Stimulated activated CD4-positive, alpha-beta T cell treated with anti-CD3 and anti-CD28 coated beads, Interleukin-4, amount 100 ng/mL, for 24 hours (primary cell): ENCODE data around the gene RERE.
"Not testable (repeated sequence)": the region's sequence is repeated elsewhere in the genome, so short reads cannot be mapped to it uniquely, and the experiment has no call there.

Experiments
- DNase-seq: peaks from one replicate; pipeline ENCODE4 v3.0.0-alpha.2; 2020

RERE gene

DNA sequence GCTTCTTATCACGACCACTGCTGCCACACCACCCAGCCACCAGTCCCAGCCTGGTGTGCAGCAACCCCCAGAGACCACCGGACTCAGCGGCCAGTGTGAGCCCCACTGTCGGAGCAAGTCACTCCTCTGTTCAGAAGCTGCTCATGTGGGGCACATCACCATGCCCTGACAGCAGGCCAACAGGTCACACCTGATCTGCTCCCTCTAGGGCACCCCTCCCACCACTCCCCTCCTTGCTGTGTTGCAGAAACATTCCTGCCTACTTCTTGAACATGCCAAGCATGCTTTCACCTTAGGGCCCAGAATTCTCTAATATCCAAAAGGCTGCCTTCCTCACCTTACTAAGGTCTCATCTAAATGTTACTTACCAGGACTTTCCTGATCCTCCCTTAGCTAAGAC lies 353.1 kb downstream of the RERE start:
- no peak for DNase-seq

DNA sequence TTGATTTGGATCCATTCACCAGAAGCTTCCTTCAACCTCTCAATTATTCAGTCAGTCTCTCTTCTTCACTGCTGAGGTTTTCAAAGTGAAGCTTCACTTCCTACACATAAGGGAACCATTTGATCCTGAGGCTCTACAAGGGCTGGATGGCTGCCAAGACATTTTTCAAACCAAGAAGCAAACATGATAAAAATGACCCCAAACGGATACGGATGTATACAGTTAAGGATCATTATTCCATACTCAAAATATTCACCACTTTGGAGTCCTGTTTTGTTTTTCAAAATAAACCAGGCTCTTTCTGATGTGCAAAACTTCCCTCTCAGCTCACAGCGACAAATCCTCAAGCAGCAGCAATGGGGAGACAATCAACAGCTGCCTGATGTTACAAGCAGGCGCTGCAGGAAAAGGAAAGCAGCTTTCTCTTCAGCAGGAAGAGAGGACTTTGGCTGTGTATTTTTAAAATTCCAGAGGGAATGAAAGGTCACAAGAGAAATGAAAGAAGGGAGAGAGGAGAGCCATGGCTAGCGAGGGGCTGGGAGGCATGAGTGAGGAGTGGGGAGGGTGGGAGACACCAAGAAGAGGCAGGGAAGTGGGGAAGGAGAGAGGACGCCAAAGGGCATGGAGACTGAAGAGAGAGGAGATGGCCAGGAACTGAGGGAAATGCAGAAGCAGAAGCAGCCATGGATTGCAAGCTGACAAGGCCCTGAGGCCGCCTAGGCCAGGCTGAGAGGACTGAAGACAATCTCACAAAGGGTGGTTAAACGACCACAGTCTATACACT lies 354.1 kb downstream of the RERE start:
- peak; percentile 13 for DNase-seq

DNA sequence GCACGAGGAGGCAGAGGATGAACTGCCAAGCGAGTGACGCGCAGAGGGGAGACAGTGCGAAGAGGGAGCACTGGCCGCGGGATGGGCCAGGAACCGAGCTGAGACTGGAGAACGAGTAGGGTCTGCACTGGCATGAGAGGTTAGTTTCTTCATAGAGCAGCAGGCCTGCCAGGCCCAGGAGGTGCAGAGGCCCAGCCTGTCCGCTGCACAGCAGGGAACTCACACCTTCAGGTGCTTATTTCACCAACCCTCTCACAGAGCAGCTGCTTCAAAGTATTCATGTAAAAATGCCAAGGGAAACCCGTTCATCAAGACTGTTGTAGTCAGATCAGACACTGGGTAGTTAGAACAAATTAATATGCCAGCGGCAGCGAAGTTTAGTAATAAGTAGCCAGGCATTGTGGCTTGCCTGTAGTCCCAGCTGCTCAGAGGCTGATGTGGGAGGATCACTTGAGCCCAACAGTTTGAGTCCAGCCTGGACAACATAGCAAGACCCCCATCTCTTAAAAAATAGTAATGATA lies 355.0 kb downstream of the RERE start:
- no peak for DNase-seq

DNA sequence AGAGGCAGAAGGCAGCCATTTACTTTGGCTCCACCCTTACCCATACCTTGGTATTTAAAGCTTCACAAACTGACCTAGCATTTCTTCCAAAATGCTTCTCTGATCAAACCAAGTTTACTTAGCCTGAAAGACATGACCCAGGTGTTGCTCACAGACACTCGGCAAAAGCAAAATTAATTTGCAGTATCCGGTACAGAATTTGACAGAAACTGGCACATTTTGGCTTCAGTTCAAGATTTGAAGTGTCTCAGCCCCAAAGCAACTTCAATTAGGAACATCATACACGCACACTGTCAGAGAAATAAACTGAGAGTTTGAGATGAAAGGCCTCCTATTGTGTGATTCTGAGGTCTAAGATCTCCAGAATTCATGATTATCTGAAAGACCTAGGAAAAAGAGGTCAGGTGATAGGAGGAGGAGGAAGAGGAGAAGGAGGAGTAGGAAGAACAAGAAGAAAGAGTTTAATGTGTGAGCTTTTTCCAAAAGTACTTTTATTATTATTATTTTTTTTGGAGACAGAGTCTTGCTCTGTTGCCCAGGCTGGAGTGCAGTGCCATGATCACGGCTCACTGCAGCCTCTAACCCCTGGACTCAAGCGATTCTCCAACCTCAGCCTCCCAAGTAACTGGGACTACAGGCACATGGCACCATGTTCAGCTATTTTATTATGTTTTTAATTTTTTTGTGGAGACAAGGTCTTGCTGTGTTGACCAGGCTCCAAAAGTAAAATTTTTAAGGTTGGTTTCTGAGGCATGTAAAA lies 355.9 kb downstream of the RERE start:
- DNase-seq, result no peak

DNA sequence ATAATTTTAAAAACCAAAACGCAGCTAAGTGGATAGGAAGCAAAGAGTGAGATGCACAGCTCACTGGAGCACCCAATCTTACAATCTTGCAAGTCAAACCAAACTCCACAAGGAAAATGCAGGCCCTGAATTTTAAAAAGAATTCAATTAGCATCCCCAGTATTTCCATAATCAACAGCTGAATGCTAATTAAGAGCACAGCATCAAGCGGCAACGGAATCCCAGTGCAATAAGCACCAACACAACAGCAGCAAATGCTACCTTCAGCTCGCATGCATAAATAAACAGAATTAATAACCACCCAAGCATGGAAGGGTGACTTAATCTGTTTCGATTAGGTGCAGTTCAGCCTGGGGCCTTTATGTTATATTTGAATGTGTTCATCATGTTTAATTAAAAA lies 356.7 kb downstream of the RERE start:
- no peak for DNase-seq

DNA sequence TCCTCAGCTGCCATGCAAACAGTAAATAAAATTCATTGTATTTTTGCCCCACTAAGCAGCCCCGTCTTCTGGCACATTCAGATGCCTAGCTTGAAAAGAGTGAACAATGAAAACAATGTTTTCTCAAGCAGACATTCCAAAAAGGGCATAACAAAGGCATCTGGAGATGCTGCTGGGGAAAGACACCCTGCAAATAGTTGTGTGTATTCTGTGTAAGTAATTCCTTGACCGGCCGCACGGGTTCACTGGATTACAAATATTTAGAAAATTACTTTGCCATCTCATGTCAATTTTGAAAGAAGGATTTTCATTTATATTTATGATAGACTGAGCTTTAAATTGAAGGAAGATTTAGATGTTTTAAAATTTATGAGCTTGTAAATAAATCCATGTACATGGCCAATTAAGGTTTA lies 357.3 kb downstream of the RERE start:
- DNase-seq, result no peak

DNA sequence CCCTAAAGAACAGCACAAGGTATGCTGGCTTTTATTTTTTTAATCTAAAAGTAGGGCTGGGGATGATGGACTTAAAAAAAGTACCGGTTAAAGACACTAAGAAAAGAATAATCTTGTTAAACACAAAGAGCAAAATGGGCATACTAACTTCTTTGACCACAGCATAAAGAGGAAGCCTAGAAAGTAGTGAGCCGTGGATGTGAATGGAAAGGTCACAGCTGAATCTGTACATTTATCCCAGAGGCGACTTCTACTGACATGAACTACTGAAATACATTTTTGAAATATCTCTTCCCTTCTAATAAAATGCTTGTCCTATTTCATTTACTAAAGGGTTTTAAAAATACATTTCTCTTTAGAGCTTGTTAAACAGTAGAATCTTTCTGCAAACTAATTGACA lies 358.8 kb downstream of the RERE start:
- DNase-seq, result no peak

DNA sequence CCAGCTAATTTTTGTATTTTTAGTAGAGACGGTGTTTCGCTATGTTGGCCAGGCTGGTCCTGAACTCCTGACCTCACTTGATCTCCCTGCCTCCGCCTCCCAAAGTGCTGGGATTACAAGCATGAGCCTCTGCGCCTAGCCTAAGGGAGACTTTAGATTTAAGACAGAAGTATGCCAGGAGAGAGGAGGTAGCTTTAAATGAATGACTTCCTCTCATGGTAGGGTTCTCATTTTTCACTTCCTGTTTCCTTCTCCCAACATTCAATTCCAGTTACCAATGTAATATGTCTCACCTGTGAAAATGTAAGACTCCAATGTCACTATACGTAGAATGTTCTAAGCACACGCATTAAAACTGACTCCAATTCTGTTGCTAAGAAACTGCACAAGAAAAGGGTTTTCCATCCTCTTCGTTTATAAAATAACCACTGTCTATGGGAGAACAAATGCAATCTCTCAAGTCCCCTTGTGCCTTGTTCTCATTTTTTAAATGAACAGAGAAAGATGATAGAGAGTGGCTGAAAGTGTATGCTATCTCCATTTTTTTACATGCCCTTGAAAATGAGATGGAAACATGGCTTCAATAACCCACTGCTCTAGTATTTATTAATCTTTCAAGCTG lies 359.6 kb downstream of the RERE start:
- DNase-seq, result no peak

DNA sequence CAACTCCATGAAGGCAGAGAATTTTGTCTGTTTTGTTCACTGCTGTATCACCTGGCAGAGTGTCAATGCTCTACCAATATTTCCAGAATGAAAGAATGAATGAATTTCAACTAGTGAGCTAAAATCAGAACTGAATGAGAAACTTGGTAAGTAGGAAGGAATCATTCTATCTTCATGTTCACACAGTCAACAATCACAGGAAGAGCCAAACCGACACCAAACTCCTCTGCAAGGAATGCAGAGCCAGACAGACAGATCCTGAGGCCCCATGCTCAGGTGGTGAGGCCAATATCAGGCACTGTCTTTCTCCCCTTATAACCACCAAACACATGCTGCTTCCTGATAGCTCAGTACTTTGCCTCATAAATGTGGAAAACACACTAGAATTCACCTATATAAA lies 360.4 kb downstream of the RERE start:
- DNase-seq, result no peak

DNA sequence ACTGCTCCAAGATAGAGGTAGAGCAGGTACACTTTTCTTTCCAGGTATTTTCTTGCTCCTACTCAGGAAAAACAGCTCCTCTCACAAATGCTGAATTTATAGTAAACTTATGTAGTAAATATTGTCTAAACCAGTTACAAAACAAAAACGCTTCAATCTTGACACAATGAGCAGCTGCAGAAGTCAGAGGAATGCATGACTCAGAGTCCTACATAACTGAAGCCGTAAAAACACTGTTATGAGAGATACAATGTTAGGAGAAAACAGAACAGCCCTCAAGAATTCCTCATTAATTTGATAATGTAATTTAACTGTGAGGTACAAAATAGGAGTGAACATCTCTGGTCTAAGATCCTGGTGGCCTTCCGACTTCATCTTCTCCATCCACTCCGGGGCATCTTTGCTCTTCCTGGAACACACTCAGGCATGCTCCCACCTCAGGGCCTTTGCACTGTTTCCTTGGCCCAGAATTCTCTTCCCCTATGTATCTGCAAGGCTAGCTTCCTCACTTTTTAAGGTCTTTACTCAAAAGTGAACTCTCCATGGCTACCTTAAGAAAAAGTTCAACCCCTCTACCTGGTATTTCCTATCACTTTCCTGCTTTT lies 361.0 kb downstream of the RERE start:
- DNase-seq, result no peak

DNA sequence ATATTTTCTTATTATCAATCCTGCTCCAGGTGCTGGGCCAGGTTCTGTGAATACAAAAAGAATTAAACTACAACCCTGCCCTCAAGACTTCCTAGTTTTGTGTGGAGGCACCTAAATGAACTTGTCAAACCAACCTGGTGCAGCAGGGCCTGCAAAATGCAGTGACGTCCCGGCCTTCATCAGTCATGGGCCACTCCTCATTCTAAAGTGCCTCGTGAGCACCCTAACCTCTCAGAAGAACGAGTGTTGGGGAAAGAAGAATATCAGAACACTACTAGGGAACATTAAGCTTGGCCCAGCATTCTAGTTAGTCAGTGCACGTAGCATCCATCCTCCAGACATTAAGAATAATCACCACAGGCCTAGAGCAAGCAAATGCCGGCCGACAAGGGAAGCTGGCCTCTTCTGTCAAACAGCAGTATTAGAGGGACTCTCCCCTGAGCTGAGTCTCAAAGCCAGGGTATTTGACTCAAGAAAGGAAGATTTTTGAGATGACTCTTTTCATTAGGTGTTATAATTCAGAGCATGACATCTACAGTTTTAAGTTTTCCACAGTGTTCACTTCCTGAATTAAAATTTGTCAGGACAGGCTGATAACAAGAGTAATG lies 361.6 kb downstream of the RERE start:
- no peak for DNase-seq

DNA sequence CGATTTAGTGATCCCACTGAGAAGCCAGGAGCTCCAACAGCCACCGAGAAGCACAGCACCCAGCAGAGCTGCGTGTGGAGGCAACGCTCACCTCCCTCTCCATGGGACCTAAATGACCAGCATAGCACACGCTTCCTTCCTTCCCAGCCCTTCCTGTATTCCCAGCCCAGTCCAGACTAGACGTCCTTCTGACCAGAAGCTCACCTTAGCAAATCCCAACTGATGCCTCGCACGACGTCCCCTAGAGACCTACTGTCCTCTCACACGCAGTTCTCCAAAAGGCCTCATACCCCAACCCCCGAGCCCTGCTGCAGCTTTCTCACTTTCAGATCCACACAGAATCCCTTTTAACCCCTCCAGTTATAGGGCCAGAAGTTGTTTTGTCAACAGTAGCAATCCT lies 367.1 kb downstream of the RERE start:
- DNase-seq, result no peak

DNA sequence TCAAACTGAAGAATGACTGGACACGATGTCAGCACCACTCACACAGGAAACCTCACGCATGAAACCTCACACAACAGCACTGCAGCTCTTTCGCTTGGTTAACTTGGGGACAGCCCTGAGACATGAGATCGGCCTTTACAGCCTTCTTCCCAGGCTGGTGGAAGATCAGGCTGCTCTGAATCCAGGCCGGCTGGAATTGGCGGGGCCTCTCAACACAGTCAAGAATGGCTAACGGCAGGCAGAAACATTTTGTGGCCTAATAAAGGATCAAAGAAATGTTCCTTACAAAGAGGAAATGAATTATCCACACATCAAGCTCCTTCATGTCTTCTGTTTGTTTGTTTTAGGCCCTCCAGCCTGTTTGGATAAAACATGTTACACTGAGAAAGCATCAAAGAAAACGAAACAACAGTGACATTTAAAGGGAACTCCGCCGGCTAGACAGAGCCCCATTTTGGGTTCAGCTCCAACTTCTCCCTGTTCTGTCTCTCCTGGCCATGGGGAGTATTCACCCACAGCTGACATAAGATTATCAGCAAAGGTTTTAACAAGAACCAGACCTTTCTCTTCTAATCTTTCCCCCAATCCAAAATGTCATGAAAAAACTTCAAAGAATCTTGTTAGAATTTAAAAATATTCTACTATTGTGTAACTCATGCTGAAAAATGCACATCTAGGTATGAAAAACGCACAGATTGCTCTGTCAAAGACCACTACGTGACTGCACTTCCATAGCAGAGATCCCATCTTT lies 368.4 kb downstream of the RERE start:
- no peak for DNase-seq

DNA sequence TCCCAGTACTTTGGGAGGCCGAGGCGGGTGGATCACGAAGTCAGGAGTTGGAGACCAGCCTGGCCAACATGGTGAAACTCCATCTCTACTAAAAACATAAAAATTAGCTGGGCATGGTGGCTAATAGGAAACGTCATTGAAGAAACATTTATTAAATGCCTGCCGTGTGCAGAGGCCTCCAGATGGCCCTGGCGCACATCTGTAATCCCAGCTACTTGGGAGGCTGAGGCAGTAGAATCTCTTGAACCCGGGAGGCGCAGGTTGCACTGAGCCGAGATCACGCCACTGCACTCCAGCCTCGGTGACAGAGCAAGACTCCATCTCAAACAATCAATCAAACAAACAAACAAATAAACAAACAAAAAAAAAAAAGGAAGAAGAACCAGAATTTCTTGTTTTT lies 368.9 kb downstream of the RERE start:
- DNase-seq, result not testable (repeated sequence)

DNA sequence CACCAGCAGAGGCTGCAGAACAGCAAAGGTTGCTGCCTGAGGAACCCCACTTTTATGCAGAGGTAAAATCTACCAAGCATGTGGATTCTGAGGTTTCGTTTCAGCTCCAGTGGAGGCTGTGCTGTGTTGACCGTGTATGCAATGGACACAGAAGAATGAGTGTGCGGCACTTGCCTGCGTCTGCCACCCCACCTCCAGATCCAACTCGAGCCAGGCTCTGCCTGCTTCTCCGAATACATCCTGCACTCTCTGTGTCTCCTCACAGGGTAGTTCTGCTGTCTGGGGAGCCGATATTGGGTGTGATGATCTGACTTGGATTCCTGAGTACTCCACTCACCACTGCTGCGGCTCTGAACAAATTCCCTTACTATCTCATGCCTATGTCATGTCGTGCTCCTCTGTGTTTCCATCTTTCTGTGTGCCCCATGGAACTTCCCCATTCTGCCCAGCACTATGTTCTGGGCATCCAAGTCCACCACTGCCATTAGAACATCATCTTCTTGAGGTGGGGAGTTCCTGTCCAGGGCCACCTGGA lies 369.8 kb downstream of the RERE start:
- DNase-seq, result no peak

DNA sequence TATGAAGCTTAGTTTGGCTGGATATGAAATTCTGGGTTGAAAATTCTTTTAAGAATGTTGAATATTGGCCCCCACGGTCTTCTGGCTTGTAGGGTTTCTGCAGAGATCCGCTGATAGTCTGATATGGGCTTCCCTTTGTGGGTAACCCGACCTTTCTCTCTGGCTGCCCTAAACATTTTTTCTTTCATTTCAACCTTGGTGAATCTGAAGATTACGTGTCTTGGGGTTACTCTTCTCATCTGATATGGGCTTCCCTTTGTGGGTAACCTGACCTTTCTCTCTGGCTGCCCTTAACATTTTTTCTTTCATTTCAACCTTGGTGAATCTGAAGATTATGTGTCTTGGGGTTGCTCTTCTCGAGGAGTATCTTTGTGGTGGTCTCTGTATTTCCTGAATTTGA lies 371.3 kb downstream of the RERE start:
- DNase-seq, result not testable (repeated sequence)

DNA sequence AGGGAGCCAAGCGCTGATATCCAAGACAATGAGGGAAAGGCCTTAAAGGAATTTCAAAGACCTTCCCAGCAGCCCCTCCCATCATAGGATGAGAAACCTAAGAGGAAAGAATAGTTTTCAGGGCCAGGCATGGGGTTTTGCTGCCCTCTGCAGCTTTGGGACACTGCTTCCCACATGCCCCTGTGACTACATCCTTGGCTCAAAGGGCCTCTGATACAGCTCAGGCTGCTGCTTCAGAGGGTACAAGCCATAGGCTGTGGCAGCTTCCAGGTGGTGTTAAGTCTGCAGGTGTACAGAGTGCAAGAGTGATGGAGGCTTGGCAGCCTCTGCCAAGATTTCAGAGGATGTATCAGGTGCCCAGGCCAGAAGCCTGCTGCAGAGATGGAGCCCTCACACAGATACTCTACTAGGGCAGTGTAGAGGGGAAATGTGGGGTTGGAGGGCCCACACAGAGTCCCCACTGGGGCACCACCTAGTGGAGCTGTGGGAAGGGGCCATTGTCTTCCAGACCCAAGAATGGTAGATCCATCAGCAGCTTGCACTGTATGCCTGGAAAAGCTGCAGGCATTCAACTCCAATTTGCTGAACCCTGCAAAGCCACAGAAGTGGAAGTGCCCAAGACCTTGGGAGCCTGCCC lies 373.8 kb downstream of the RERE start:
- DNase-seq, result no peak

DNA sequence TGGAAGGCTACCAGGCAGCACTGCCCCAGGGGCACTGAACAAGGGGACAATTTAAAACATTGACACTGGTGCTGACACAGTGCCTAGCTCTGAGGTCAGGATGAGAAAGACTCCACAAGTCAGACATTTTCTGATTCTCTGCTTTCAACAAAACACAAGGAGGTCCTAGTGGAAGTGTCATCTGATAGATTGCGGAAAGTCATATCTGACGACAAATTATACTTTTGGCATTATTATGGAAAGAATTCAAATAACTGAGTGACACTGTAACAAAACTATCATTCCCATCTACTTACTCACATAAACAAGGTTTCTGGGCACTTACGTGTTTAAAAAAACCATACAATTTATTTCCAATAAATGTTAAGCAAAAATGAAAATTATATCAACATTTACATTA lies 376.0 kb downstream of the RERE start:
- no peak for DNase-seq

DNA sequence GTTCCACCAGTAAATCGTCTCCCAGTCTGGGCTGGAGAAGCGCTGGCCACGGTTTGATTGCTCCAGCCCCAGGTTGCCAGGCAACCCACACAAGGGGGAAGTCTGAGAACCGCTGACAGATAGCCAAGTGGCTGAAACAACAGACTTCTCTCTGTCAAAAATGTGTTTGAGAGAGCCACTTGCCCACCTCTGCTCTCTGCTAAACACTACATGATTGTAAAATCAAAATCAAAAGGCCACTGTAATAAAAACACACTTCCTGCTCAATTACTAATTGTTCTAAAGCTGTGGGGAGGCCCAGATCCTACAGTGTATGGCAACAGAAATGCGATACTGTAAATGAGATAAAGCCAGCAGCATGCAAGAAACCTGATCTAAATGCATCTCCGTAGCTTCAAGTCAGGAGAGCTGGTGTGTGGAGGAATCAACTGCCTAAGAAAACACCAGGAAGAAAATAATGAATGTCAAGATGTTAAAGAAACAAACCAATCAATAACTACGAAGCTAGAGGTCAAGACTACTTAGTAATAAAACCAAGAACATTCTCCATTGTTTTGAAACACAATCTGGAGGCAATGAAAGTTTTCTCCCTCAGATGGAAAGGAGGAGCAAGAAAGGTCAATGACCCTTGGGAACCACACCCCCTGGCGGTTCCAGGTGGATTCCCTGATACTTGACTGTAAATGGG lies 378.3 kb downstream of the RERE start:
- no peak for DNase-seq

DNA sequence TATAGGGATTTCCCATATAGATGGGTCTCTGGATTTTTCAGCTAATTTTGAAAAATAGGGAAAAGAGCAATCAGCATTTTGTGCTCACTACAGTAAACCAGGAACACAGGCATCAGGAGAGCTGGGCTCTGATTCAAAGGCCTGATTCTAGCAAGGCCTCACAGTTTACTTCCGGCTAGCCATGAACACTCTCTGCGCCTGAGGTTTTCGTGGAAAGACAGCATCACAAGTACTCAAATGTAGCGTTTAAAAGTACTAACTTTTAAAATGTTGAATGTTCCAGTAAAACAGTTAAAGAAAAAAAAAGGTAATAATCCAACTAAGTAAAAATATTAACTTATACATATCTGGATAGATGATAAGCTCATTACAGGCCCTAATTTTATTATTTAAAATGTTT lies 379.0 kb downstream of the RERE start:
- no peak for DNase-seq

DNA sequence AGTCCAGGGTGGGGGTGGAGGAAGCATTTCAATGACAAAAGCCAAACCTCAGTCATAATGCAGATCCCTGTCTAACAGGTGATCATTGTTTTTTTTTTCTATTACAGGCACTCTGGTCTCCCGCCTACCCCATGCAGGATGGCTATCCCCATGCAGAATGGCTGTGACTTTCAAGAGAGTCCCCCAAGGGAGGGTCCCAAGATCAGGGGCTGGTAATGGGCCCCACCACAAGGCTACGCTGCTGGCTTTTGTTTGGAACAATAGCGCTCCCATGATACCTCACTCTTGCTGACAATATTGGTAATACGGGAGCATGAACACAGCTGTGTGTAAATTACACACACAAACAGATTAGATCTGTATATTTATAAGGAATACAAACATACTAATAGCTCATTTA lies 380.1 kb downstream of the RERE start:
- DNase-seq, result no peak
